GM23248 (cell line): ENCODE results near the gene TOLLIP. TPM values are rescaled to one million over a fixed set of nuclear protein-coding genes. Genes with fewer than 3 reads are reported as not detected.

Experiments
- DNase-seq: peaks from one replicate; pipeline ENCODE4 v3.0.0-alpha.2; 2015
- H2AFZ ChIP-seq: fragments of 200-600 bp; sonication (generic); 2 replicates; pipeline ENCODE4 v1.6.1; 2016; ENCODE audit warnings: antibody characterized with exemption
- H3F3A ChIP-seq: fragments of 200-600 bp; sonication (generic); 2 replicates; pipeline ENCODE4 v1.6.1; 2016; ENCODE audit warnings: mild to moderate bottlenecking, antibody characterized with exemption, mixed run types; ENCODE audit not compliant: insufficient read depth
- H3K27ac ChIP-seq: fragments of 200-600 bp; sonication (generic); 2 replicates; pipeline ENCODE4 v1.5.1; 2016; ENCODE audit warnings: mild to moderate bottlenecking
- H3K27me3 ChIP-seq: fragments of 200-600 bp; sonication (generic); replicated peaks from 2 replicates; pipeline ENCODE4 v1.6.1; 2016; ENCODE audit warnings: mild to moderate bottlenecking; ENCODE audit not compliant: insufficient read depth
- H3K36me3 ChIP-seq: fragments of 200-600 bp; sonication (generic); 2 replicates; pipeline ENCODE4 v1.6.1; 2016; ENCODE audit warnings: low read depth, mild to moderate bottlenecking
- H3K4me1 ChIP-seq: fragments of 200-600 bp; sonication (generic); 2 replicates; pipeline ENCODE4 v1.6.1; 2016; ENCODE audit warnings: mild to moderate bottlenecking; ENCODE audit not compliant: insufficient read depth
- H3K4me2 ChIP-seq: fragments of 200-600 bp; sonication (generic); one replicate; pipeline ENCODE4 v1.6.1; 2016; ENCODE audit warnings: mild to moderate bottlenecking; ENCODE audit not compliant: unreplicated experiment
- H3K4me3 ChIP-seq: fragments of 200-600 bp; sonication (generic); 2 replicates; pipeline ENCODE4 v1.5.1; 2016; ENCODE audit warnings: mild to moderate bottlenecking
- H3K79me2 ChIP-seq: fragments of 200-600 bp; sonication (generic); 2 replicates; pipeline ENCODE4 v1.6.1; 2016; ENCODE audit warnings: mild to moderate bottlenecking; ENCODE audit not compliant: insufficient read depth
- H3K9ac ChIP-seq: fragments of 200-600 bp; sonication (generic); 2 replicates; pipeline ENCODE4 v1.6.1; 2016; ENCODE audit warnings: mild to moderate bottlenecking
- H3K9me2 ChIP-seq: fragments of 200-600 bp; sonication (generic); 2 replicates; pipeline ENCODE4 v1.6.1; 2016; ENCODE audit warnings: mixed run types, mild to moderate bottlenecking, moderate library complexity; ENCODE audit not compliant: insufficient read depth
- H3K9me3 ChIP-seq: fragments of 200-600 bp; sonication (generic); one replicate; pipeline ENCODE4 v1.6.1; 2017; ENCODE audit warnings: low read depth
- H4K20me1 ChIP-seq: fragments of 200-600 bp; sonication (generic); 2 replicates; pipeline ENCODE4 v1.6.0; 2016; ENCODE audit not compliant: insufficient read depth
- EZH2 ChIP-seq: fragments of 200-600 bp; sonication (generic); IDR thresholded peaks from 2 replicates; pipeline ENCODE4 v1.6.1; 2018; ENCODE audit warnings: antibody characterized with exemption, mild to moderate bottlenecking; ENCODE audit not compliant: insufficient read depth, poor library complexity, severe bottlenecking
- EZH2phosphoT487 ChIP-seq: fragments of 200-600 bp; sonication (generic); IDR thresholded peaks from 2 replicates; pipeline ENCODE4 v1.6.1; 2018; ENCODE audit warnings: antibody characterized with exemption, moderate library complexity, mild to moderate bottlenecking, low read depth; ENCODE audit not compliant: insufficient read depth
- WGBS, 2 experiments: methylation state at CpG; one replicate each; pipeline ENCODE4 v1.1.6; 2015 to 2017; ENCODE audit warnings: low lambda C conversion rate in 2 of 2, low coverage in 1 of 2; ENCODE audit errors: missing lambda C conversion rate in 2 of 2; 5-methylcytosine and 5-hydroxymethylcytosine counted together
- in situ Hi-C: fragments of 300-500 bp; cut with MboI; formaldehyde crosslinking; loops from 2 replicates; pipeline ENCODE4 v1.15.0; 2020
- polyA plus RNA-seq: library from polyadenylated mRNA; unstranded; fragments of >200 nt; fragmentation: Nextera tagmentation; extraction: Ambion mirVana; gene quantifications from 2 replicates; pipeline ENCODE4 v1.2.1, GENCODE V29; 2016
- total RNA-seq: library from RNA; depleted of rRNA; stranded (reverse); fragments of >200 nt; shearing (Covaris generic); gene quantifications from 2 replicates; pipeline ENCODE4 v1.2.3, GENCODE V29; 2014

Gene TOLLIP
- total and polyA plus RNA-seq, 2 experiments from 2014 or later, result 27.3 to 57.7 TPM

DNA sequence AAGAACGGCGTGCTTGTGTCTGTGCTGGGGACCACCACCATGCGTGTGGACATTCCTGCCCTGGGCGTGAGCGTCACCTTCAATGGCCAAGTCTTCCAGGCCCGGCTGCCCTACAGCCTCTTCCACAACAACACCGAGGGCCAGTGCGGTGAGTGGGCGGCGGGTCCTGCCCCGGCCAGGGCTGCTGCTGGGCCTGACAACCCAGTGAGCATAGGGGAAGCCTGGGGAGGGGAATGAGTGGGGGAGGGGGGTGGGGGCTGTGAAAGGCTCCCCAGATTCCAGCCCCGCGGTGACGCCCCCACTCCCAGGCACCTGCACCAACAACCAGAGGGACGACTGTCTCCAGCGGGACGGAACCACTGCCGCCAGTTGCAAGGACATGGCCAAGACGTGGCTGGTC lies 54.7 kb downstream of the TOLLIP start:
- H3K4me2 ChIP-seq, result no peak overlapping the region
- H3K36me3 ChIP-seq, result no peaks in the 10 kb centered on the region
- H3K4me3 ChIP-seq, result no peak overlapping the region
- no peak overlapping the region for H3K9ac ChIP-seq
- no peaks in the 10 kb centered on the region for H3K9me2 ChIP-seq
- DNase-seq, result no peak
- H3K9me3 ChIP-seq, result no peaks in the 10 kb centered on the region
- no peaks in the 10 kb centered on the region for H4K20me1 ChIP-seq
- no peak for TF ChIP-seq EZH2
- TF ChIP-seq EZH2phosphoT487, result no peak
- no peaks in the 10 kb centered on the region for H3K27me3 ChIP-seq
- H2AFZ ChIP-seq, result no peak overlapping the region
- no peaks in the 10 kb centered on the region for H3K4me1 ChIP-seq
- WGBS, 2 experiments, result 87 to 90% methylated on average over 12 to 18 of the region's 19 CpGs
- in situ Hi-C loops, result no loop called here
- H3K79me2 ChIP-seq, result no peaks in the 10 kb centered on the region
- no peak overlapping the region for H3K27ac ChIP-seq
- H3F3A ChIP-seq, result no peaks in the 10 kb centered on the region

DNA sequence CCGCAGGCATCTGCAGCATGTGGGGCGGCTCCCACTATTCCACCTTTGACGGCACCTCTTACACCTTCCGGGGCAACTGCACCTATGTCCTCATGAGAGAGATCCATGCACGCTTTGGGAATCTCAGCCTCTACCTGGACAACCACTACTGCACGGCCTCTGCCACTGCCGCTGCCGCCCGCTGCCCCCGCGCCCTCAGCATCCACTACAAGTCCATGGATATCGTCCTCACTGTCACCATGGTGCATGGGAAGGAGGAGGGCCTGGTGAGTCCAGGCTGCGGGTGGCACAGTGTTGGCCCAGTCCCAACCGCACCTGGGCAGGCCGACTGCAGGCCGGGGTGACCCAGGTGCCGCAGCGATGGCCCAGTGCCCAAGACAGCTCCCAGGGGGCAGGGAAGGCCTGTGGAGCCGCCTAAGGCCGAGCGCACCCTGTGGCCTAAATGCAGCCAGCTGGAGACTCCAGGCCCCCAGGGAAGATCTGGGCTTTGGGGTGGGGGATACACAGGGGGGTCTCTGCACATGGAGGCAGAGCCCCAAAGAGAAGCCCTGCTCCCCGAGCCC lies 55.3 kb downstream of the TOLLIP start:
- Histone ChIP-seq H3K9me2 (no peaks in the 10 kb centered on the region), H4K20me1 (no peaks in the 10 kb centered on the region), H3F3A (no peaks in the 10 kb centered on the region), H3K27me3 (no peaks in the 10 kb centered on the region), H3K9ac (no peak overlapping the region), H3K4me1 (no peaks in the 10 kb centered on the region), H3K4me3 (no peak overlapping the region), H2AFZ (no peak overlapping the region), H3K79me2 (no peaks in the 10 kb centered on the region), H3K36me3 (no peaks in the 10 kb centered on the region), H3K4me2 (no peak overlapping the region), H3K27ac (no peak overlapping the region), H3K9me3 (no peaks in the 10 kb centered on the region)
- no peak for DNase-seq
- no peak for TF ChIP-seq EZH2
- TF ChIP-seq EZH2phosphoT487, result no peak
- 76 to 78% methylated on average over 22 of the region's 22 CpGs for WGBS, 2 experiments
- in situ Hi-C loops, result no loop called here

DNA sequence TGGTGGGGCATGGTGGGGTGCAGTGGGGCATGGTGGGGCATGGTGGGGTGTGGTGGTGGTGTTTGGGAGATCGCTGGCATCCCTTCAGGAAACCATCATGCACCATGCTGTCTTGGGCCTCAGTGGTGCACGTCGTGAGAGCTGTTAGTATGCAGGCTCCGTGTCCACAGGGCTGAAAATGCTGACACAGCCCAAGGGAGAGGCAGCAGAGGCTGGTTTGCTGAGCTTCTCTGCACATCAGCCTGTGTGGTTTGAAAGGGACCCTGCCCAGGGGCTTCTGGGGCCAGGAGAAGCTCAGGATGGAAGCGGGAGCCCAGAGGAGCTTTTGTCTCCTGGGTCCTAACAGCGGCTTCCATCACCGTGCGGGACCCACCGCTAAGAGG lies 56.3 kb downstream of the TOLLIP start:
- H2AFZ ChIP-seq, result no peak overlapping the region
- no peaks in the 10 kb centered on the region for H3K79me2 ChIP-seq
- no peak overlapping the region for H3K4me3 ChIP-seq
- no peaks in the 10 kb centered on the region for H3K4me1 ChIP-seq
- H3K9me2 ChIP-seq, result no peaks in the 10 kb centered on the region
- no peaks in the 10 kb centered on the region for H4K20me1 ChIP-seq
- H3K36me3 ChIP-seq, result no peaks in the 10 kb centered on the region
- no peak overlapping the region for H3K4me2 ChIP-seq
- in situ Hi-C loops, result no loop called here
- H3K27ac ChIP-seq, result no peak overlapping the region
- no peak for DNase-seq
- TF ChIP-seq EZH2 (no peak), EZH2phosphoT487 (no peak)
- H3K9ac ChIP-seq, result no peak overlapping the region
- no peaks in the 10 kb centered on the region for H3F3A ChIP-seq
- H3K27me3 ChIP-seq, result no peaks in the 10 kb centered on the region
- WGBS, 2 experiments, result 73 to 77% methylated on average over 8 to 9 of the region's 9 CpGs
- no peaks in the 10 kb centered on the region for H3K9me3 ChIP-seq

DNA sequence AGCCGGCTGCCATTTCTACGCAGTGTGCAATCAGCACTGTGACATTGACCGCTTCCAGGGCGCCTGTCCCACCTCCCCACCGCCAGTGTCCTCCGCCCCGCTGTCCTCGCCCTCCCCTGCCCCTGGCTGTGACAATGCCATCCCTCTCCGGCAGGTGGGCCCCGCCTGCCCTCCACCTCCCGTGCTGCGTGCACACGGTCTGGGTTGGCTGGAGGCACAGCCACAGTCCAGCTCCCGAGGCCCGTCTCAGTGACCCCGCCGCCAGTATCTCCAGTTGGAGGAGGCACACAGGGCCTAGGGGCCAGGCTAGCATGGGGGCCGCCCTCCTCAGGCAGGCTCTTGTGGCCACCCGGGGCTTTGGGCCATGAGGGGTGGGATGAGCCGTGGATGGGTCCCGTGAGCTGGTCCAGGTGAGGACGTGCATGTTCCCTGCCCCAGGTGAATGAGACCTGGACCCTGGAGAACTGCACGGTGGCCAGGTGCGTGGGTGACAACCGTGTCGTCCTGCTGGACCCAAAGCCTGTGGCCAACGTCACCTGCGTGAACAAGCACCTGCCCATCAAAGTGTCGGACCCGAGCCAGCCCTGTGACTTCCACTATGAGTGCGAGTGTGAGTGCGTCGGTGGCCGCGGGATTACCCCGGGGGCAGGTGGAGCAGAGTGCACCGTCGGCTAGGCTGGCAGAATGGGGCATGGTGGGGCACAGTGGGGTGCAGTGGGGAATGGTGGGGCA lies 56.9 kb downstream of the TOLLIP start:
- in situ Hi-C loops, result no loop called here

More for the DNA sequence above, 56.9 kb downstream of the TOLLIP start:
- Histone ChIP-seq H3K4me1 (no peaks in the 10 kb centered on the region), H4K20me1 (no peaks in the 10 kb centered on the region), H2AFZ (no peak overlapping the region), H3K9me3 (no peaks in the 10 kb centered on the region), H3K4me2 (no peak overlapping the region), H3K9me2 (no peaks in the 10 kb centered on the region), H3K9ac (no peak overlapping the region), H3K4me3 (no peak overlapping the region), H3K27me3 (no peaks in the 10 kb centered on the region), H3K27ac (no peak overlapping the region), H3F3A (no peaks in the 10 kb centered on the region), H3K79me2 (no peaks in the 10 kb centered on the region), H3K36me3 (no peaks in the 10 kb centered on the region)
- 78 to 79% methylated on average over 32 to 38 of the region's 38 CpGs for WGBS, 2 experiments
- no peak for DNase-seq
- TF ChIP-seq EZH2, result no peak
- TF ChIP-seq EZH2phosphoT487, result no peak
